Endothelial cell of umbilical vein (primary cell): ENCODE results near the gene LMLN. TPM values are rescaled to one million over a fixed set of nuclear protein-coding genes. Genes with fewer than 3 reads are reported as not detected.

ENCODE experiments used
- Bru-seq: library from RNA; stranded (reverse); fragments of 400-500 nt; gene quantifications from one replicate; lab custom pipeline; 2021; lab: Mats Ljungman, UMichigan
- BruChase-seq, 2 experiments: library from RNA; stranded (reverse); fragments of 400-500 nt; gene quantifications; one replicate each; lab custom pipeline; 2021; lab: Mats Ljungman, UMichigan
- BruUV-seq: library from RNA; stranded (reverse); fragments of 400-500 nt; replicated peaks from 2 replicates; lab custom pipeline; 2021; lab: Mats Ljungman, UMichigan
- CTCF ChIA-PET: fragments of 300-600, 350-600 bp; sonication (Branson Sonifier 250); formaldehyde crosslinking; loops from one replicate; lab custom pipeline; 2021; ENCODE audit warnings: antibody characterized with exemption, inconsistent platforms; lab: Charles Lee
- POLR2A ChIA-PET: fragments of 300-600, 350-600 bp; sonication (Branson Sonifier 250); formaldehyde crosslinking; loops from one replicate; lab custom pipeline; 2021; ENCODE audit warnings: antibody characterized with exemption, inconsistent platforms; lab: Charles Lee
- DNase-seq: peaks from one replicate; pipeline ENCODE4 v3.0.0-alpha.2; 2011; ENCODE audit warnings: low read depth, low spot score
- FAIRE-seq: peaks from 2 replicates; lab custom pipeline; 2011; peaks lifted over from hg19 to GRCh38; lab: Jason Lieb, UNC
- H2AFZ ChIP-seq: 2 replicates; pipeline ENCODE4 v1.6.0; 2012; ENCODE audit warnings: low read depth, low read length, control low read depth, inconsistent platforms
- H3K27ac ChIP-seq: 2 replicates; pipeline ENCODE4 v1.5.1; 2011; ENCODE audit warnings: low read depth, mild to moderate bottlenecking, control low read depth, low read length, moderate library complexity; ENCODE audit not compliant: insufficient read depth
- H3K27me3 ChIP-seq, 2 experiments: 2 replicates each; pipeline versions ENCODE4 v1.6.0 to v1.6.1; 2011; ENCODE audit warnings: low read length in 2 of 2, mixed read lengths in 1 of 2; ENCODE audit not compliant: control insufficient read depth in 2 of 2, insufficient read depth in 2 of 2
- H3K36me3 ChIP-seq, 2 experiments: 2 replicates in 1 of 2; 3 replicates in 1 of 2; pipeline ENCODE4 v1.5.1; 2011; ENCODE audit warnings: low read length in 2 of 2, mild to moderate bottlenecking in 1 of 2, moderate library complexity in 1 of 2; ENCODE audit not compliant: control insufficient read depth in 2 of 2, insufficient read depth in 2 of 2; ENCODE audit errors: extremely low read depth in 1 of 2
- H3K4me1 ChIP-seq: 3 replicates; pipeline ENCODE4 v1.5.1; 2011; ENCODE audit warnings: mild to moderate bottlenecking, low read length; ENCODE audit not compliant: control insufficient read depth, insufficient read depth; ENCODE audit errors: extremely low read depth
- H3K4me2 ChIP-seq: 2 replicates; pipeline ENCODE4 v1.6.1; 2011; ENCODE audit warnings: low read length, control low read depth, mixed read lengths; ENCODE audit not compliant: insufficient read depth
- H3K4me3 ChIP-seq, 3 experiments: fragments of 200-600 bp in 1 of 3; sonication (generic), shearing (Covaris generic) in 1 of 3; replicated peaks in 1 of 3; 2 replicates each; pipeline ENCODE4 v1.5.1; 2011 to 2016; ENCODE audit warnings: control low read depth in 3 of 3, low read length in 3 of 3, mild to moderate bottlenecking in 2 of 3, inconsistent platforms in 1 of 3, low read depth in 1 of 3, moderate library complexity in 1 of 3; ENCODE audit not compliant: insufficient read depth in 1 of 3
- H3K79me2 ChIP-seq: 2 replicates; pipeline ENCODE4 v1.6.0; 2012; ENCODE audit warnings: low read length, inconsistent platforms; ENCODE audit not compliant: control insufficient read depth, insufficient read depth
- H3K9ac ChIP-seq: replicated peaks from 2 replicates; pipeline ENCODE3; 2011; ENCODE audit warnings: low read length, control low read depth; ENCODE audit not compliant: insufficient read depth; ENCODE audit errors: extremely low read depth
- H3K9me1 ChIP-seq: replicated peaks from 3 replicates; pipeline ENCODE4 v1.6.0; 2011; ENCODE audit warnings: mild to moderate bottlenecking, low read length; ENCODE audit not compliant: control insufficient read depth, insufficient read depth; ENCODE audit errors: extremely low read depth
- H3K9me3 ChIP-seq: replicated peaks from 2 replicates; pipeline ENCODE4 v1.5.1; 2012; ENCODE audit warnings: low read length, inconsistent platforms; ENCODE audit not compliant: control insufficient read depth, insufficient read depth
- H4K20me1 ChIP-seq: replicated peaks from 2 replicates; pipeline ENCODE3; 2011; ENCODE audit warnings: mild to moderate bottlenecking, low read length; ENCODE audit not compliant: control insufficient read depth, insufficient read depth; ENCODE audit errors: extremely low read depth
- GATA2 ChIP-seq: IDR thresholded peaks from 2 replicates; pipeline ENCODE4 v1.7.0; 2011; ENCODE audit warnings: low read depth, mild to moderate bottlenecking, moderate library complexity, mixed read lengths, low read length; ENCODE audit not compliant: insufficient read length, insufficient read depth
- MAX ChIP-seq: IDR thresholded peaks from 2 replicates; pipeline ENCODE4 v1.6.1; 2011; ENCODE audit not compliant: insufficient read depth, insufficient read length
- POLR2A ChIP-seq: IDR thresholded peaks from 2 replicates; pipeline ENCODE4 v1.6.1; 2012; ENCODE audit warnings: low read depth, mild to moderate bottlenecking, control low read depth, low read length
- POLR2AphosphoS5 ChIP-seq: IDR thresholded peaks from 2 replicates; pipeline ENCODE4 v1.6.1; 2012; ENCODE audit warnings: low read depth, mild to moderate bottlenecking, control low read depth, low read length, moderate library complexity; ENCODE audit not compliant: insufficient read depth
- dilution Hi-C: fragments of 300-500 bp; cut with MboI; formaldehyde crosslinking; loops from one replicate; pipeline ENCODE4 v1.15.0; 2019; ENCODE audit warnings: low sequenced_read_pairs; ENCODE audit not compliant: extremely low pct_ligation_motif_present
- intact Hi-C: fragments of 100-400 bp; cut with micrococcal nuclease; formaldehyde crosslinking; loops from one replicate; pipeline ENCODE4 v1.10.0; 2022
- long read RNA-seq: library from polyadenylated mRNA; stranded (forward); transcript quantifications from one replicate; pipeline ENCODE4 v2.0.0, GENCODE V29; 2021
- polyA minus RNA-seq, 3 experiments: library from RNA; depleted of rRNA, polyadenylated mRNA; stranded (reverse); fragments of >200 nt; gene quantifications; 1 replicate in 1 of 3; 2 replicates in 2 of 3; pipeline ENCODE4 v1.2.3, GENCODE V29; 2011
- polyA plus RNA-seq, 4 experiments: library from polyadenylated mRNA; depleted of rRNA in 3 of 4; stranded (reverse) in 3 of 4; unstranded in 1 of 4; fragments of >200 nt; gene quantifications; 2 replicates each; pipeline versions ENCODE4 v1.2.1 to v1.2.3, GENCODE V29; 2011 to 2012; ENCODE audit warnings: missing spikeins in 1 of 4
- total RNA-seq: library from RNA; stranded (reverse); gene quantifications from 2 replicates; pipeline ENCODE4 v1.2.3, GENCODE V29; 2021

The LMLN gene
- total RNA-seq, result 6.5 and 9.0 TPM in 2 replicates
- 4.4 and 4.8 TPM in 2 replicates for polyA plus RNA-seq
- polyA plus RNA-seq (2011; cell fraction: cytosol; rRNA removed), result 3.5 and 3.6 TPM in 2 replicates
- 4.6 and 6.4 TPM in 2 replicates for polyA plus RNA-seq (2011; cell fraction: nucleus; rRNA removed)
- polyA plus RNA-seq (2012), result 2.4 and 3.7 TPM in 2 replicates
- 16.2 and 18.3 TPM in 2 replicates for polyA minus RNA-seq
- 3.0 TPM for polyA minus RNA-seq (2011; cell fraction: cytosol; rRNA and poly(A)+ RNA removed)
- 4.9 and 7.4 TPM in 2 replicates for polyA minus RNA-seq (2011; cell fraction: nucleus; rRNA and poly(A)+ RNA removed)
- percentile 42 among the genes with signal in this experiment for Bru-seq, nascent RNA
- BruChase-seq, experiment 1, labeled RNA remaining after a 6-hour chase, result percentile 44 among the genes with signal in this experiment
- percentile 42 among the genes with signal in this experiment for BruChase-seq, experiment 2, labeled RNA remaining after a 2-hour chase
- long read RNA-seq, full-length matches to known transcripts, result 2 of 5 reads
- long read RNA-seq, partial matches to known transcripts, result 2 of 5 reads
- long read RNA-seq, other reads (novel, unspliced or antisense), result 1 of 5 reads

DNA sequence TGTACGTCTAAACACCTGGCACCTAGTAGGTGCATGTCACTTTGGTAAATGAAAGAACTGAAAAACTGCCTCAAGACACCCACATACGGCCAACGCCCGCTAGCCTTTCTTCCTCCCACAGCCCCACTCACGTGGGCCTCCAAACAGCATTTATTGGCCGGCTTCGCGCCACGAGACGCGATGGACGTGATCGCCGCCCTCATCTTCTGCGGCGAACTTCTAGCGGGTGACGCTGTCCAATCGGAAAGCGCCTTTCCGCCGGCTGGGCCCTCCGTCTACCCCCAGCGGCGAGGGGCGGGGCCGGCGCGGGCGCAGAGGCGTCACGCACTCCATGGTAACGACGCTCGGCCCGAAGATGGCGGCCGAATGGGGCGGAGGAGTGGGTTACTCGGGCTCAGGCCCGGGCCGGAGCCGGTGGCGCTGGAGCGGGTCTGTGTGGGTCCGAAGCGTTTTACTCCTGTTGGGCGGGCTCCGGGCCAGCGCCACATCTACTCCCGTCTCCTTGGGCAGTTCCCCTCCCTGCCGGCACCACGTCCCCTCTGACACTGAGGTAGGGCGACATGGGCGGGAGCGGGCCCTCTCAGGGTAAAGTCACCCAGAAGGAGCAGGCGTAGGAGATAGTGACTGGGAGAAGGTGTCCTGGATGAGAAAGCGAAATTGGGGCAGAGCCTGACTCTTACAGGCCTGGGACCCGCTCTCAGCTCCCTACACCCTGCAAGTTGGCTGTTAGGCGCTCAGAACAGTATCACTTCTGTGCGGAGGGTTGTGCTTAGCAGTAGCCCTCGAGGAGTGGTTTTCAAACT lies at the start of gene LMLN:
Gene LMLN (plus strand): TSS at position 327 of the 803 bp plus-strand sequence. CDS start 29 bp downstream, at position 356.
- ChIA-PET CTCF (no interaction called here), POLR2A (no interaction called here)
- H3K27me3 ChIP-seq, result no peaks in the 10 kb centered on the region
- intact Hi-C loops, result loop anchor here (1.0 to 5.0 kb wide), 2 partner anchors 10 to 122 kb away; partner anchors contain the start of gene RPL35A
- no peaks in the 10 kb centered on the region for H3K79me2 ChIP-seq
- H3K27ac ChIP-seq, result no peak within 1 kb of the TSS
- H3K9me1 ChIP-seq, result no peaks in the 10 kb centered on the region
- peaks cover 9 to 12% of the 10 kb centered on the region in 2 experiments for H3K36me3 ChIP-seq
- peaks cover 15% of the 10 kb centered on the region for H3K4me1 ChIP-seq
- dilution Hi-C loops, result no loop called here
- H3K4me3 ChIP-seq, result peak within 1 kb of the TSS; percentile 30 to 75 (median 68)
- no peaks in the 10 kb centered on the region for H4K20me1 ChIP-seq
- peak within 1 kb of the TSS; percentile 57 for H3K9ac ChIP-seq
- no peaks in the 10 kb centered on the region for H3K9me3 ChIP-seq
- peak within 1 kb of the TSS; percentile 82 for H2AFZ ChIP-seq
- TF ChIP-seq POLR2A, result peak; percentile 77
- TF ChIP-seq GATA2, result no peak
- peak; percentile 80 for TF ChIP-seq POLR2AphosphoS5
- TF ChIP-seq MAX, result peak; percentile 97
- FAIRE-seq (peak; percentile 85), DNase-seq (peak; percentile 97)
- BruUV-seq, result no TSS peak
- peak within 1 kb of the TSS; percentile 69 for H3K4me2 ChIP-seq
